SK-N-SH treated with all-trans-retinoic acid at 6 μM for 48 hours (cell line): Measurements from ENCODE around the gene ZNF470.

Source experiments
- ATAC-seq: fragments of 200-7000 bp; cut with Tn5 transposase; 3 replicates; pipeline ENCODE4 v1.9.1; 2020; ENCODE audit warnings: mild to moderate bottlenecking, moderate library complexity
- ARNTL ChIP-seq: fragments of 450-650 bp; formaldehyde crosslinking; IDR thresholded peaks from 2 replicates; pipeline ENCODE4 v1.5.0; 2020; ENCODE audit warnings: low read depth, mild to moderate bottlenecking, moderate library complexity, borderline replicate concordance
- BACH2 ChIP-seq: fragments of 250-450 bp; sonication (Bioruptor Pico); IDR thresholded peaks from 2 replicates; pipeline ENCODE4 v1.9.0; 2021; ENCODE audit warnings: mild to moderate bottlenecking, borderline replicate concordance
- CSDC2 ChIP-seq: fragments of 250-450 bp; sonication (Bioruptor Pico); IDR thresholded peaks from 2 replicates; pipeline ENCODE4 v1.5.0; 2020; ENCODE audit warnings: mild to moderate bottlenecking, moderate library complexity
- CSRNP3 ChIP-seq: fragments of 250-450 bp; sonication (Bioruptor Pico); IDR thresholded peaks from 2 replicates; pipeline ENCODE4 v1.5.1; 2021; ENCODE audit warnings: mild to moderate bottlenecking, moderate library complexity
- GLIS3 ChIP-seq: fragments of 250-450 bp; sonication (Bioruptor Pico); IDR thresholded peaks from 2 replicates; pipeline ENCODE4 v1.5.0; 2020; ENCODE audit warnings: mild to moderate bottlenecking, moderate library complexity
- ISL1 ChIP-seq: fragments of 250-450 bp; sonication (Bioruptor Pico); IDR thresholded peaks from 2 replicates; pipeline ENCODE4 v2.1.2; 2022; ENCODE audit warnings: mild to moderate bottlenecking, moderate library complexity
- OSR1 ChIP-seq: fragments of 250-450 bp; sonication (Bioruptor Pico); IDR thresholded peaks from 2 replicates; pipeline ENCODE4 v1.8.0; 2022; ENCODE audit warnings: moderate library complexity, mild to moderate bottlenecking, inconsistent platforms
- PPARA ChIP-seq: fragments of 250-450 bp; sonication (Bioruptor Pico); IDR thresholded peaks from 2 replicates; pipeline ENCODE4 v1.5.0; 2020; ENCODE audit warnings: mild to moderate bottlenecking, borderline replicate concordance
- RARB ChIP-seq: fragments of 250-450 bp; sonication (Bioruptor Pico); IDR thresholded peaks from 2 replicates; pipeline ENCODE4 v1.8.0; 2021; ENCODE audit warnings: mild to moderate bottlenecking, moderate library complexity
- SNAI2 ChIP-seq: fragments of 250-450 bp; sonication (Bioruptor Pico); IDR thresholded peaks from 2 replicates; pipeline ENCODE4 v1.5.0; 2020; ENCODE audit warnings: mild to moderate bottlenecking, moderate library complexity
- TCF4 ChIP-seq: fragments of 250-450 bp; sonication (Bioruptor Pico); IDR thresholded peaks from 2 replicates; pipeline ENCODE4 v1.8.0; 2021; ENCODE audit warnings: mild to moderate bottlenecking, moderate library complexity, borderline replicate concordance
- TOX ChIP-seq: fragments of 250-450 bp; sonication (Bioruptor Pico); IDR thresholded peaks from 2 replicates; pipeline ENCODE4 v1.8.0; 2021; ENCODE audit warnings: mild to moderate bottlenecking, moderate library complexity, borderline replicate concordance
- TSHZ2 ChIP-seq: fragments of 250-450 bp; sonication (Bioruptor Pico); IDR thresholded peaks from 2 replicates; pipeline ENCODE4 v1.5.0; 2020; ENCODE audit warnings: mild to moderate bottlenecking, moderate library complexity
- ZC3H10 ChIP-seq: fragments of 250-450 bp; sonication (Bioruptor Pico); IDR thresholded peaks from 2 replicates; pipeline ENCODE4 v1.5.1; 2021; ENCODE audit warnings: mild to moderate bottlenecking, moderate library complexity
- ZFP3 ChIP-seq: fragments of 250-450 bp; sonication (Bioruptor Pico); IDR thresholded peaks from 2 replicates; pipeline ENCODE4 v1.5.0; 2020; ENCODE audit warnings: mild to moderate bottlenecking, moderate library complexity
- ZFP30 ChIP-seq: fragments of 450-650 bp; formaldehyde crosslinking; IDR thresholded peaks from 2 replicates; pipeline ENCODE4 v1.5.0; 2022; ENCODE audit warnings: mild to moderate bottlenecking, moderate library complexity
- ZNF70 ChIP-seq: fragments of 450-650 bp; formaldehyde crosslinking; IDR thresholded peaks from 2 replicates; pipeline ENCODE4 v1.5.0; 2020; ENCODE audit warnings: mild to moderate bottlenecking, moderate library complexity
- ZNF8 ChIP-seq: fragments of 450-650 bp; formaldehyde crosslinking; IDR thresholded peaks from 2 replicates; pipeline ENCODE4 v1.5.0; 2020; ENCODE audit warnings: mild to moderate bottlenecking, moderate library complexity
- TF ChIP-seq, protein P1 (sequence below): fragments of 250-450 bp; sonication (Bioruptor Pico); IDR thresholded peaks from 2 replicates; pipeline ENCODE4 v1.5.1; 2020; ENCODE audit warnings: low read depth, mild to moderate bottlenecking, moderate library complexity
- TF ChIP-seq, protein P2 (sequence below): fragments of 250-450 bp; sonication (Bioruptor Pico); IDR thresholded peaks from 2 replicates; pipeline ENCODE4 v1.8.0; 2020; ENCODE audit warnings: mild to moderate bottlenecking, moderate library complexity, borderline replicate concordance

Gene ZNF470

GRCh38 chr19:56543776-56544175 is 23.5 kb upstream of the ZNF470 start:
- no peak for TF ChIP-seq ZC3H10 (CRISPR knock-in tag)
- no peak for TF ChIP-seq RARB (CRISPR knock-in tag)
- no peak for TF ChIP-seq TSHZ2
- no peak for TF ChIP-seq OSR1 (CRISPR knock-in tag)
- TF ChIP-seq, protein P1, sequence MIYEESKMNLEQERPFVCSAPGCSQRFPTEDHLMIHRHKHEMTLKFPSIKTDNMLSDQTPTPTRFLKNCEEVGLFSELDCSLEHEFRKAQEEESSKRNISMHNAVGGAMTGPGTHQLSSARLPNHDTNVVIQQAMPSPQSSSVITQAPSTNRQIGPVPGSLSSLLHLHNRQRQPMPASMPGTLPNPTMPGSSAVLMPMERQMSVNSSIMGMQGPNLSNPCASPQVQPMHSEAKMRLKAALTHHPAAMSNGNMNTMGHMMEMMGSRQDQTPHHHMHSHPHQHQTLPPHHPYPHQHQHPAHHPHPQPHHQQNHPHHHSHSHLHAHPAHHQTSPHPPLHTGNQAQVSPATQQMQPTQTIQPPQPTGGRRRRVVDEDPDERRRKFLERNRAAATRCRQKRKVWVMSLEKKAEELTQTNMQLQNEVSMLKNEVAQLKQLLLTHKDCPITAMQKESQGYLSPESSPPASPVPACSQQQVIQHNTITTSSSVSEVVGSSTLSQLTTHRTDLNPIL (CRISPR knock-in tag), result no peak
- TF ChIP-seq, protein P2, sequence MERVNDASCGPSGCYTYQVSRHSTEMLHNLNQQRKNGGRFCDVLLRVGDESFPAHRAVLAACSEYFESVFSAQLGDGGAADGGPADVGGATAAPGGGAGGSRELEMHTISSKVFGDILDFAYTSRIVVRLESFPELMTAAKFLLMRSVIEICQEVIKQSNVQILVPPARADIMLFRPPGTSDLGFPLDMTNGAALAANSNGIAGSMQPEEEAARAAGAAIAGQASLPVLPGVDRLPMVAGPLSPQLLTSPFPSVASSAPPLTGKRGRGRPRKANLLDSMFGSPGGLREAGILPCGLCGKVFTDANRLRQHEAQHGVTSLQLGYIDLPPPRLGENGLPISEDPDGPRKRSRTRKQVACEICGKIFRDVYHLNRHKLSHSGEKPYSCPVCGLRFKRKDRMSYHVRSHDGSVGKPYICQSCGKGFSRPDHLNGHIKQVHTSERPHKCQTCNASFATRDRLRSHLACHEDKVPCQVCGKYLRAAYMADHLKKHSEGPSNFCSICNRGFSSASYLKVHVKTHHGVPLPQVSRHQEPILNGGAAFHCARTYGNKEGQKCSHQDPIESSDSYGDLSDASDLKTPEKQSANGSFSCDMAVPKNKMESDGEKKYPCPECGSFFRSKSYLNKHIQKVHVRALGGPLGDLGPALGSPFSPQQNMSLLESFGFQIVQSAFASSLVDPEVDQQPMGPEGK (CRISPR knock-in tag), result no peak
- TF ChIP-seq BACH2 (CRISPR knock-in tag), result no peak
- TF ChIP-seq TCF4 (CRISPR knock-in tag), result no peak
- TF ChIP-seq CSDC2 (CRISPR knock-in tag), result no peak
- TF ChIP-seq, all 23 proteins: peak for 0

DNA sequence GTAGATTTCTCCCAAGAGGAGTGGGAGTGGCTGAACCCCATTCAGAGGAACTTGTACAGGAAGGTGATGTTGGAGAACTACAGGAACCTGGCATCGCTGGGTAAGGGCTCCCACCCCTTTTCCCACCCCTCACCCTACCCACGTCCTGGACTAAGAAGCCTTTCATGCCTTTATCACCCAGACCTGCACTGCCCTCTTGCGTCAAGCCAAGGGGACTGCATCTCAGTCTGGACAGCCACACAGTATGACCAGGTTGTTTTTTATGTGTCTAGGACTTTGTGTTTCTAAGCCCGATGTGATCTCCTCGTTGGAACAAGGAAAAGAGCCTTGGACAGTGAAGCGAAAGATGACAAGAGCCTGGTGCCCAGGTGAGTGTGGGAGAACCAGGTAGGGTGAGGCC is 19.7 kb upstream of the ZNF470 start:
- no peak for ATAC-seq
- no peak for TF ChIP-seq TCF4 (CRISPR knock-in tag)
- TF ChIP-seq, all 23 proteins: peak for 0

More at GRCh38 chr19:56543776-56544175, 23.5 kb upstream of the ZNF470 start:
- no peak for ATAC-seq

- ATAC-seq, result no peak
- TF ChIP-seq RARB (CRISPR knock-in tag), result no peak
- no peak for TF ChIP-seq ZFP3
- TF ChIP-seq ZFP30 (CRISPR knock-in tag), result no peak
- TF ChIP-seq ZNF70 (CRISPR knock-in tag), result no peak
Measured at GRCh38 chr19:56554272-56554869, 12.9 kb upstream of the ZNF470 start.

DNA sequence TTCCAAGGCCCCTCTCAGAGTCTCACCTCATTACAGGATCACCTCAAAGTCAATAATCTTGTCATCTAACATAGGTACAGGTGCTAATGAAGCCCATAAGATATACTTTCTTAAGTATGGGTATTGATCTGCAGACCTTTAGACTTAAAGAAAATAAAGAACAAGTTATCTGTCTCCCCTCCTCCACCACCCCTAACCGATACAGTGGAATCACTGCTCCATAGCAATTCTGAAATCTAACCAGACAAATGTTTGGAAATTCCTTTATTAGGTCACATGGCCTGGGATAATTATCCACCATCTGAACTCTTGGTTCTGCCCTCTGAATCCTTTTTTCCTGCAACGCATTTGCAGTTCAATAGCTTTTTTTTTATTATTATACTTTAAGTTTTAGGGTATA is 4.5 kb upstream of the ZNF470 start:
- ATAC-seq, result no peak
- TF ChIP-seq ZFP3, result no peak
- TF ChIP-seq CSDC2 (CRISPR knock-in tag), result no peak
- TF ChIP-seq RARB (CRISPR knock-in tag), result no peak
- TF ChIP-seq TCF4 (CRISPR knock-in tag), result no peak
- no peak for TF ChIP-seq ZNF70 (CRISPR knock-in tag)
- no peak for TF ChIP-seq GLIS3 (CRISPR knock-in tag)
- no peak for TF ChIP-seq ZC3H10 (CRISPR knock-in tag)
- no peak for TF ChIP-seq OSR1 (CRISPR knock-in tag)
- no peak for TF ChIP-seq SNAI2
- TF ChIP-seq ARNTL (CRISPR knock-in tag), result no peak
- TF ChIP-seq BACH2 (CRISPR knock-in tag), result no peak
- TF ChIP-seq, protein P1 (CRISPR knock-in tag), result no peak
- TF ChIP-seq, protein P2 (CRISPR knock-in tag), result no peak
- no peak for TF ChIP-seq ISL1 (CRISPR knock-in tag)
- no peak for TF ChIP-seq TSHZ2
- TF ChIP-seq ZFP30 (CRISPR knock-in tag), result no peak
- no peak for TF ChIP-seq CSRNP3
- TF ChIP-seq PPARA (CRISPR knock-in tag), result no peak
- no peak for TF ChIP-seq ZNF8 (CRISPR knock-in tag)
- TF ChIP-seq TOX, result no peak
